Activated effector memory CD4-positive, alpha-beta T cell treated with Interleukin-2 at 50 U/mL for 16 hours (primary cell): ENCODE results near the gene THSD4.
"Not testable (repeated sequence)": the region's sequence is repeated elsewhere in the genome, so short reads cannot be mapped to it uniquely, and the experiment has no call there.

Source experiments
- DNase-seq: peaks from one replicate; pipeline ENCODE4 v3.0.0-alpha.2; 2020

THSD4 gene

DNA sequence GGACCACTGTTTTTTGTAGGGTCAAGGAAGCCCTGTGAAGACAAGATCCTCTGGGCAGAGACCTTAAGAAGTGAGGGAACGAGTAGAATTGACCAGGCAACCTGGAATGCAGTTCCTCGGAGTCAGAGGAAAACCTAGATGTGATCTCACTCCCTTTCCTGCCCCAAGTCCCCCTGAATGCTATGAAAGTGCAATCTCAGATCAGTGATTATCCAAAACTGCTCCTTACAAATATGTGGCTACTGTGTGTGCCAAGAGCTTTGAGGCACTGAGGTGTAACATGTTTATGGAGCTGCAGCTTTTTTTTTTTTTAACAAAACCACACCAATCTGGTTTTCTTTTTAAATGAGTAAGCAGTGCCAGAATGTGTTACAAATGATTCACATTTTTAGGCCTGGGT, 35.8 kb downstream of the THSD4 start:
- DNase-seq = no peak

DNA sequence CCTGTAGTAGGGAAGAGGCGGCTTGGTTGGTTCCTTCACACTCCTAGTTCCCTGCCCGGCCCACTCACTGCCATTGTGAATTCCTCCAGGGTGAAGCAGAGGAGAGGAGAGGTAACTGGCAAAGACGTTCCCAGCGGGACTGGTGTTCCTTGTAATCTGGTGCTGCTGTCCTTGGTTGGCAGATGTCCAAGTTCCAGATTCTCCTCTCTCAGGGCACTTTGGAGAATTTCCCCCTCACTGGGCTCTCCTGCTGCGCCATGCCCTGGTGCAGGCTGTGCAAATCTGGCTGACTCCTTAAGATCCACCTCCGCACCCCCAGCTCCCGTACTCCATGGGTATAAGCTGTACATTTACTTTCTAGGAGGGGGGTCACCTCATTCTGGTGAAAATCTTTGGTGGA, 37.3 kb downstream of the THSD4 start:
- no peak for DNase-seq

DNA sequence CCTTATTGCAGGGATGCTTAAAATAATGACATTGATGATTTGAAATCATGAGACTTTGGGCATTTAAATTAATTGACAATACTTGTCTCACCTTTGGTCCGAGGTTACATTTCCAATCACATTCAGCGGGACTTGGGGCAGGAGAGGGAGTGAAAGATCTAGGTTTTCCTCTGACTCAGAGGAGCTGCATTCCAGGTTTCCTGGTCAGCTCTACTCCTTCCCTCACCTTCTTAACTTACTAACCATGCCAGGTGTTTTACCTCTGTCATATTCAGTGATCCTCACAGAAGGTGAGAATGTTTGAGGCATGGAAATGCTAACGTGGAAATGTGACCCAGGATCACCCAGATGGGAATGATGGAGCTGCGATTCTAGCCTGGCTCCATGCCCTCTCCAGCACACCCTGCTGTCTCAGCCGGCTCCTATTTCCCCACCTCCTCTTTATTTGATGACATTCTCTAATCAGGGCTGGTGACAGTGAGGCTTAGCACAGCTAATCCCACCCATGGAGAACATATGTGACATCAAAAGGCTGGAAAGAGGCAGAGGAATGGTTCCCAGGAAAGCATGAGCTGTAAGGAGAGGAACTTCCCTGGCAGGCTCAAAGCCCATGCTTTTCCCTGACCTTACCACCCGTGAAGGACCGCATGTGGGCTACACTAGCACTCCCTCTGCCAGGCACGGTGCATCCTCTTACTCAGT, 38.7 kb downstream of the THSD4 start:
- no peak for DNase-seq

DNA sequence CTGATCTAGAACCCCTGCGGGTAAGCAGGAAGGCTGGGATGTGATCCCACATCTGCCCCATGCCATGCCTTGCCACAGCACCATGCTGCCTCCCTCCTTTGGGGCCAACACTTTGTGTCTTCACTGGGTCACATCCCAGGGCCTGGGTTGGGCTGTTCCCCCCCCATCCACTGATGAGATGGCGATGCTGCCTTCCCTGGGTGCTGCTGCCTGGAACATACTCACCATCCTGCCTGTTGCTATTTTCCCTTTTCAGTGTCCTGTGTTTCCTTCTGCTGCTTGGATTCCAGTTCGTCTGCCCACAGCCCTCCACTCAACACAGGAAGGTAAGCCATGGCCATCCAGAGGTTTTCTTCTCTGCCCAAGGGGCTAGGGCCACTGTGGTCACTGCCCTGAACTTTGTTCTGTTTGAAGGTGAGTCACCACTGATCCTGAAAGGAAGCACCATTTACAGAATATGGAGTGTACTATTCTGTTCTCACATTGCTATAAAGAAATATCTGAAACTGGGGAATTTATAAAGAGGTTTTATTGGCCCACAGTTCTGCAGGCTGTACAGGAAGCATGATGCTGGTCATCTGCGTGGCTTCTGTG, 39.4 kb downstream of the THSD4 start:
- no peak for DNase-seq

DNA sequence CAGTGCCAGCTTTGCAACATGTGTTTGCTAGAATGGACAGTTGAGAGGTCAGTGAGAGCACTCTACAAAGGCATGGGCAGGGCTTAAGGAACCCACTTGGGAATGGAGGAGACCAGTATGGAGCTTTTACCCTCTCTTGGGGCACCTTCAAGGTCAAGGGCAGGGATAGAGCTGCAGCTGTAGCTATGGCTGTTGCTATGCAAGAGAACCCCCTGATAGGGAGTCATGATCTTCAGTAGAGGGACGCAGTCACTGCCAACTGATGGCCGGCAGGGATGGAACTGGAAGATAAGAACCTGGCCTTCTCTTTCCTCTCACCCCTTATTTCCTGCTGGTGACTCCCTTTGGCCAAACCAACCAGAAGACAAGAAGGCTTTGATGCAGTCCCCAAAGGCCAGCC, 40.3 kb downstream of the THSD4 start:
- DNase-seq = no peak

DNA sequence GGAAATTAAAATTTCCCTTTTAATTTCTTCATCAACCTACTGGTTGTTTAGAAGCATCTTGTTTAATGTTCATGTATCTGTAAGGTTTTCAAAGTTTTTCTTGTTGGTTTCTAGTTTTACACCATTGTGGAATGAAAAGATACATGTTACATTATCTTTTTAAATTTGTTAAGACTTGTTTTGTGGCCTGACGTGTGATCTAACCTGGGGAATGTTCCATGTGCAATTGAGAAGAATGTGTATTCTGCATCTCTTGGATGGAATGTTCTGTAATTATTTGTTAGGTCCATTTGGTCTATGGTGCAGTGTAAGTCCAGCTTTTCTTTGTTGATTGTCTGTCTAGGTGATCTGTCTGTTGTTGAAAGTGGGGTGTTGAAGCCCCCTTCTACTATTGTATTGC, 45.7 kb downstream of the THSD4 start:
- DNase-seq = no peak

DNA sequence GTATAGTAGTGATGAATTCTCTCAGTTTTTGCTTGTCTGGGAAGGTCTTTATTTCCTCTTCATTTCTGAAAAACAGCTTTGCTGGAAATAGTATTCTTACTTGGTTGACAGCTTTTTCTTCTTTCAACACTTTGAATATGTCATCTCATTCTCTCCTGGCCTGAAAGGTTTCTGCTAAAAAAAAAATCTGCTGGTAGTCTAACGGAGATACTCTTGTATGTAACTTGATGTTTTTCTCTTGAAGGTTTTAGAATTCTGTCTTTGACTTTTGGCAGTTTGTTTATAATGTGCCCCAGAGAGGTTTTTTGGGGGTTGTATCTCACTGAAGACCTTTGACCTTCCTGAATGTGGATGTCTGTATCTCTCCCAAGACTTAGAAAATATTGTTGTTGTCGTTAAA, 47.0 kb downstream of the THSD4 start:
- DNase-seq = no peak

DNA sequence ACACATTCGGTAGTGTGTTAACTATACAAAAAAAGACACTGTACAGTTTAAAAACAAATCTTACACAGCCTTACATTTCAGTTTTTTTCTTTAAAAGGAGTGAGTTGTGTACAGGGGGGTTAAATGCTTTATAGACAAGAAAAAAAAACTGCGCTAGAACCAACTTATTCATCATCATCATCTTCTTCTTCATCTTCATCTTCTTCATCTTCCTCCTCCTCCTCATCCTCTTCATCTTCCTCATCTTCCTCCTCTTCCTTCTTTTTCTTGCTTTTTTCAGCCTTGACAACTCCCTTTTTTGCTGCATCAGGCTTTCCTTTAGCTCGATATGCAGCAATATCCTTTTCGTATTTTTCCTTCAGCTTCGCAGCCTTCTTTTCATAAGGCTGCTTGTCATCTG, 49.3 kb downstream of the THSD4 start:
- DNase-seq = not testable (repeated sequence)

DNA sequence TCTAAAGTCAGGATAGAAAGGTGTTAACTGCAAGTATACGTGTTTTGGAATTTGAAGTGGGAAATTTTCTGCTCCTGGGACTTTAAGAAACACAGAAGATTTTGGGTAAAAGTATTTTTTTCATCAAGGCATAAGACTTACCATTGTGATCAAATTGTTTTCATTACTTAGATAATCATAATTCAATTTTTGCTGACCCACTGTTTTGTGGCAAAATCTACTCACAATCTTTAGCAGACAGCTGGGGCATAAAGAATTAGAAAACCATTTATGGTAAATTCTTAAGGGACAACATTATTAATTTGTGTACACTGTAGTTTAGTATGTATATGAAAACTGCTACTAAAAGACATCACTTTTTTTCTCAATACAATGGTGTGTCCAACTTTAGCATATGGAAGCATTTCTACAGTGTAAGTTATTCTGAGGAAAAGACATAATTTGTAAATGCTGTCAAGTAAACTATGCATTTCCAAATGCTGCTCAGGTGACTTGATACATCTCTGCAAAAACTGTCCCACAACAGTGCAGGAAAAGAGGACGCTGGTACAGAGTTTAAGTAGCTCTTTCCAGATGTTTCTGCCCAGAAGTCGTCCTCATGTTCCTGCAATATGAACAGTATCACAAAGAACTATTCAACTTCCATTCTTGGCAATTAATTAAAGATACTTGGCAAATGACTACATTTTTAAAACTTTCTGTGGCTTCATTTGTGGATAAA, 52.3 kb downstream of the THSD4 start:
- DNase-seq = no peak

DNA sequence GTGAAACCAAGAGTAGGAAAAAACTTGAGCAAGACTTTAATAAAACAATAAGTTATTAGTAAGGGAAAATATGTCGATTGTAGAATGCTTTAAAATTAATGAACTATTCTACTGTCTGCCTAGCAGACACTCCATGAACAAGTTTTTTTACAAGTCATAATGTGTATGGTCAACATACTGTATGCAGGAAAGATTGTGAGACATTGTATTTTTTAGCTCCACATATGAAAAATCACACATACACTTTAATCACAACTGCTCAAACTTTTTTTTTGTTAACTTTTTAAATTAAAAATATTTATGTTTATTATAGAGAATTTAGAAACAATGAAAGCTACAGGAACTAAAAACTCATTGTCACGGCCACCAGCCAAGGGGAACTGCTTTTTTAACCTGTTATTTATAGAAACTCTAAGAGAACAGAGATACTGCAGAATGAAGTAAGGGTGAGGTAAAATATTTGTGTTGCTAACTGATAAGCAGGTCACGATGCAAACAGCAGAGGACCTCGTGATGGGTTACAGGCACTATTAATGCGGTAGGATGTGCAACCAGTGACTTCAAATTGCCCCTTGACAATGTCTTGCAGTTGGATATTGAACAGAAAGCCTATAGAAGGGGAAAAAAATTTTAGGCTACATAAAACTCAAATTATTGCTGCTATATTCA, 53.0 kb downstream of the THSD4 start:
- DNase-seq = no peak

DNA sequence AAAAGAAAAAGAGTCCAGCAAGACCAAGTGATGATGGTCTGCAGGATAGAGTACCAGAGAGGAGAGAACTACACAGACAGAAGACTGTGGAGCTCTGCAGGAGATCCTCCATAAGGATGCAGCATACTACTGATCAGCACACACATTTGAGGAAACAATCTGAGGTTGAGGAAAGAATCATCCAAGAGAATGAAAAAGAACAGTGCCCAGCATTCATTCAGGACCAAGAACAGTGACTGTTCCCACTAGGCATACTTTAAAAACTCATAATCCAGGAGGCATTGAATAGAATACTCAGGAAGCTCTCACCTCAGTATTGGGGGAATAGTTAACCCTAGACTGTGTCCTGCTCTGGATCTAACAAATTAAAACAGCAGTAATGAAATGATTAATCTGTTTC, 54.9 kb downstream of the THSD4 start:
- DNase-seq = no peak

DNA sequence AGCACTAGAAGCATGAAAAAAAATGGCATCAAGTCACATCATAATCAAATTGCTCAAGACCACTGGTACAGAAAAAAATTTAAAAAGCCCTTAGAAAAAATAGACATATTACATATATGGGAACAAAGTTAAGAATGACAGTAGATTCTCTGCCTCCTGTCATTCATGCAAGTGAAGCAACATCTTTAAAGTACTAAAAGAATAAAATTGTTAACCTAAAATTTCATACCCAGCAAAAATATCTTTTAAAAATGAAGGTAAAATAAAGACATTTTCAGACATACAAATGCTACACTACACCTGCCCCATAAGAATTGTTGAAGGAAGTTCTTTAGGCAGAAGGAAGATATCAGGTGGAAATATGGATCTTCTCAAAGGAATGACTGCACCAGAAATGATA, 55.9 kb downstream of the THSD4 start:
- no peak for DNase-seq

DNA sequence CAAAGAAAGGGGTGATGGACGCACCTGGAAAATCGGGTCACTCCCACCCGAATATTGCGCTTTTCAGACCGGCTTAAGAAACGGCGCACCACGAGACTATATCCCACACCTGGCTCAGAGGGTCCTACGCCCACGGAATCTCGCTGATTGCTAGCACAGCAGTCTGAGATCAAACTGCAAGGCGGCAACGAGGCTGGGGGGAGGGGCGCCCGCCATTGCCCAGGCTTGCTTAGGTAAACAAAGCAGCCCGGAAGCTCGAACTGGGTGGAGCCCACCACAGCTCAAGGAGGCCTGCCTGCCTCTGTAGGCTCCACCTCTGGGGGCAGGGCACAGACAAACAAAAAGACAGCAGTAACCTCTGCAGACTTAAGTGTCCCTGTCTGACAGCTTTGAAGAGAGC, 59.1 kb downstream of the THSD4 start:
- not testable (repeated sequence) for DNase-seq

DNA sequence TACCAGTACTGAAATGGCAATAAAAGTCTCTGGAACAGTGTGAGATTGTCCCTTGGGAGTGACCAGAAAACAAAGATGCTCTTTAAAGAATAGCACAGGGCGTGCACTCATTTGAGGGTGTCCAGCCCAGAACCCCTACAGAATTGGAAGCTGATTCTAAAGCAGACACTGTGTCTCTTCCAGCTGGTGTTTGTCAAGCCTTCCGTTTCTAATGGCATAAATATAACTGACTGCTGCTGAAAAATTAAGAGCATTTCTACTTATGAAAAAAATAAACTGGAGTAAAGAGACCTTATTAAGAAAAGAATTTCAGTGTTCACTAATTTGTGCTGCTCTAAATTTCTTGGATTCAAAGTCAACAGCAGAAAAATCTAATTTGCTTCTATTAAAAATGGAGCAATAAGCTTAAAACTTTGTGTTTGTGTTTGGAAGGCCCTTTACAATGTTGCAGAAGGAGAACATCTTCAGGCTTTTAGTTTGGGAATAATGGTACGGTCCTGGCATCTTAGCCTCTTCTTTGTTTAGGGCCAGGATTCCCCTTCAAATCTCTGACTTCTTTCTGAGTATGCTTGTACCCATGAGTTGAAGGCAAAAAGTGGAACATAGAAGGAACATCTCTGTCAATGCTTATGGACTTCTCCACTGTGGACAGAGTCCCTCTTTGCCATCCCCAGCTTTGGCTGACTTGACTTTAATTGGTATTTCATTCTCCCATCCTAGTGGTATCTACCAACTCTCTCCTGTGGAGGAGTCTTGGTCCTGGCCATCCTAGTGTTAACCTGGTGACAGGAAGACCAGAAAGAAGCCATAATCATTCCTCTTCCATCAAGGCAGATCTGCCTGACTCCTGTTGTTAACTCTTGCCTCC, 65.9 kb downstream of the THSD4 start:
- no peak for DNase-seq

DNA sequence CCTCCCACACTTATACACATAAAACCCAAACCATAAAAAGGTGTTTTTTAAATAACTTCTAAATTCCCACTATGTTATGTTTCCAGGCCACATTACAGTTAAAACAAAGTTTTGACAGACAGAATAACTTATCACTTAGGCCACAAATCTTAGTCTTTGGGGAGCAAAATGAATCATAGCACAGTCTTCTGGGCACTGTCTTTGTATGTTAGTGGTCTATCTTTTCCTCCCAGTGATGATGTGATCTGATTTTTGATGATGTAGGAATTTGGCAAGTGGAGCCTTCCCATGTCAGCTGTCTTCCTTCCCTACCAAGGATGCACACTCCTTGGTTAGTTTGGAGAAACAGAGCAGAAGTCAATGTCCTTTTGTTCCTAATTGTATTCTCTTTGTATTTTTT, 67.3 kb downstream of the THSD4 start:
- DNase-seq = no peak

DNA sequence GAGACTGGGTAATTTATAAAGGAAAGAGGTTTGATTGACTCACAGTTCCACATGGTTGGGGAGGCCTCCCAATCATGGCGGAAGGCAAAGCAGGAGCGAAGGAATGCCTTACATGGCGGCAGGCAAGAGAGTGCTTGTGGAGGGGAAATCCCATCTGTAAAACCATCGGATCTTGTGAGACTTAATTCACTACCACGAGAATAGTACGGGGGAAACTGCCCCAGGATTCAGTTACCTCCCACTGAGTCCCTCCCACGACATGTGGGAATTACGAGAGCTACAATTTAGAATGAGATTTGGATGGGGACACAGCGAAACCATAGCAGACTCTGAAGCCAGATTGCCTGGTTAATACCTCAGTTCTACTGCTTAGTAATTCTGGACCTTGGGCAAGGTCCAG, 67.8 kb downstream of the THSD4 start:
- DNase-seq = no peak

DNA sequence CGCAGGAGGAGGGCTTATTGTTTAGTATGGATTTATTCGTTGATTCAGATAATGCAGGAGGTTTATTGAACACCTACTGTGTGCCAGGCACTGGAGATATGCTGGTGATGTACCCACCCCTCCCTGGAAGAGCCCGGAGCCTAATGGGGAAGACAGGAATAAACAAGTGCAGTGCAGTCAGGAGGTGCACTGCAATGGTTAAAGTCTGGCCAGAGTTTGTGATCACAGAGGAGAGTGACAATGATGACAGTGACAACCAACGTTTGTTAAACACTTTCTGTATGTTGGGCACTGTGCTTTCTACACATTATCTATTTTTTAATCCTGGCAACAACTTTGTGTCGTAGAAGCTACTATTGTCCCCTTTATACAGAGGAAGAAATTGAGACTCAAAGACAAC, 70.4 kb downstream of the THSD4 start:
- no peak for DNase-seq

DNA sequence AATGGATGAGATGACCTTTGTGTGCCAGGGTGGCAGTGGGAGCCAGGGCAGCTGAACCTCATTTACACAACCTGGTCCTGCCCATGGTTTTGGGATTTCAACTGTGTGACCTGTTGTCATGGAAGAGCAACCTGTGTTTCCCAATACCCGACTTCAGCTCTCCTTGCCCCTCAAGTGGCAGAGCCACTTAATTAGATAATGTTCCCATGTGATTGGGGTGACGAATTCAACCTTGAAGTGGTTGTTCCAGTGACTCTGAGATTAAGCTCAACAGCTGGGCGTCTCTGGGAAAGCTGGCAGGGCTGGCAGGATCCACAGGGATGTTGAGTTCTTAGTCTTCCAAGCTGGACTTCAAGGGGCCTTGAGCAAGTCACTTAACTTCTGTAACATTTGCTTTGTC, 71.0 kb downstream of the THSD4 start:
- DNase-seq = no peak

DNA sequence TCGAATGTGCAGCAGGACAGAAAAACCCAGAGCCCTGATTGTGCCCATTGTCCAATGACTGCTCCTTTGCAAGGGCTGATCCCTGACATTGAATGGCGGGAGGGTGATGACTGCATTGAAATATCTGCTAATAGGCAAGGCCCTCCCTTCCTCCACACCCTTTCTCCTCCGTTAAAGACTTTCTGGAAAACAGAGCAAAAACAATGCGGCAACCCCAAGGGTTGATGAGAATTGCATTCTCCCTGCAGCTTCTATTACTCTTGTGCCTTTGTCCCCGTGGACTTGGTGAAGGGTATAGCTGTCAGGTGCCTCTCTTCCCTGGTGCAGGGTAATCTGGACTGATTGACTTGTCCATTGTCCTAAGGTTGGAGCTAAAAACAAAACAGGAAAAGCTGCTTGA, 71.8 kb downstream of the THSD4 start:
- DNase-seq = no peak

DNA sequence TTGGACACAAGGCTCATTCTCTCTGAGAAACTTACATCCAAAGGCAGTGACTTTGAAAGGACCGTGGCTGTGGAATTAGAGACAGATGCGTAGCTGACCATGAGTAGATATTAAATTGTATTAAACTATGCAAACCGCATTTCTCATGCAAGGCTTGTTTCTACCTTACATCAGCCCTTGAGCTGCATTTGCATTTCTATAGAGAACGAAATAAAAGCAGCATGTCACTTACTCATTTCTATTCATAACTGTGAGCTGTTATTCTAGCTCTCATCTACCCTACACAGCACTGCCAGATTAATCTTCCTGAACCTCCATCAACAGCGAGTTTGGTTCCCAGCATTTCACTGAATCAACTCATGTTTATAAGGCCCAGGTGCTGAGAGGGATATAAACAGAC, 72.3 kb downstream of the THSD4 start:
- no peak for DNase-seq

DNA sequence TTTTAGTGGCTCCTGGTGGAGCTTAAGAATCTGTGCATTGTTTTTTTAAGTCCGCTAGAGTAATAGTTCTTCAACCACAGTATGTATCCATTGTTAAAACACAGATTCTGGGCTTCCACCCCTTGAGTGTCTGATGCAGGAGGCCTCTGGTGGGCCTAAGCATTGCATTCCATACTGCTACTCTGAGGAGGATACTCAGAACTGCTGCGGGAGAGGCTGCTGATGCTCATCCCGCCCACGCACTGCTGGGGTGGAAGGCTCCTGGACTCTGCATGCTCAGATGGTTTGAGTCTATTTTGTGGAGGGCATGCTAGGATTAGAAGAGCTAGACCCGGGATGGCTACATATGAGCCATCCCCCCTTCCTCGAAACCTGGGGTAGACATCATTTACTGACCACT, 74.4 kb downstream of the THSD4 start:
- DNase-seq = no peak

DNA sequence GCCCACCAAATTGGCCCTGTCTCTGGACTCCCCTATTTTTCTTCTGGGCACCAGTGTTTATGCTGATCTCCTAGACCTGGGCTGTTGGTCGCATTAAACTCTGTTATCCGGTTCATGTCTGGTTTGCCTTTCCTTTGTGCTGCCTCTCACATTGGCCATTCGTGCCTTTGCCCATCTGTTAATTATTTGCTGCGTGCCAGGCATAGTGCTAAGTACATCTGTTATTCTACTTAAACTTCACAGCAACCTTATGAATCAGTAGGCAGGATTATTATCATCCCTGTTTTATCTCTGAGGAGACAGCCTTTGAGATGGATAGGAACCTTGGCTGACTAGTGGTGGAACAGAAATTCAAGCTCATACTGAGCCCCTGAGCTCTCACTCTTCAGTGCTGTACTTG, 76.0 kb downstream of the THSD4 start:
- no peak for DNase-seq

DNA sequence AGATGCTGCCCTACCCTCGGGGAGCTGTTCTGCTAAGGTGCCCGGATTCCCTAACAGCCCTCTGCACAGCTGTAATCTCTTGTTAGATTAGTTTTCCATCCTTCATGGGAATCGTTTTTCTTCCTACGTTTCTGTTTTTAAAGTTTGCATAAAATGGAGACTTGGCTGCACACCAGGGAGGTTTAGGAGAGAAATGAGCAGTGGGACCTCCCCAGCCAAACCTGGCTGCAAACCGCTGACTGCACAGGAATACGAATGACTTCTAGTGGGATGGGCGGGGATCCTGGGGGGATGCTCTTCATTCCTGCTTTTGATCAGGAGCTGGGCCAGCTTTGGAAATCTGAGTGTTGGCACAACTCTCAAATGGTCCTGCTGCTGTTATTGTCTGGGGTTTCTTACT, 77.5 kb downstream of the THSD4 start:
- DNase-seq = no peak
